Endothelial cell of umbilical vein (primary cell): ENCODE measurements around the gene TMPRSS15. TPM values are rescaled to one million over a fixed set of nuclear protein-coding genes. Genes with fewer than 3 reads are reported as not detected.

Experiments used
- BruUV-seq: library from RNA; stranded (reverse); fragments of 400-500 nt; replicated peaks from 2 replicates; lab custom pipeline; 2021; lab: Mats Ljungman, UMichigan
- CTCF ChIA-PET: fragments of 300-600, 350-600 bp; sonication (Branson Sonifier 250); formaldehyde crosslinking; loops from one replicate; lab custom pipeline; 2021; ENCODE audit warnings: antibody characterized with exemption, inconsistent platforms; lab: Charles Lee
- POLR2A ChIA-PET: fragments of 300-600, 350-600 bp; sonication (Branson Sonifier 250); formaldehyde crosslinking; loops from one replicate; lab custom pipeline; 2021; ENCODE audit warnings: antibody characterized with exemption, inconsistent platforms; lab: Charles Lee
- DNase-seq: peaks from one replicate; pipeline ENCODE4 v3.0.0-alpha.2; 2011; ENCODE audit warnings: low read depth, low spot score
- FAIRE-seq: peaks from 2 replicates; lab custom pipeline; 2011; peaks lifted over from hg19 to GRCh38; lab: Jason Lieb, UNC
- H2AFZ ChIP-seq: 2 replicates; pipeline ENCODE4 v1.6.0; 2012; ENCODE audit warnings: low read depth, low read length, control low read depth, inconsistent platforms
- H3K27ac ChIP-seq: 2 replicates; pipeline ENCODE4 v1.5.1; 2011; ENCODE audit warnings: low read depth, mild to moderate bottlenecking, control low read depth, low read length, moderate library complexity; ENCODE audit not compliant: insufficient read depth
- H3K27me3 ChIP-seq, 2 experiments: 2 replicates each; pipeline versions ENCODE4 v1.6.0 to v1.6.1; 2011; ENCODE audit warnings: low read length in 2 of 2, mixed read lengths in 1 of 2; ENCODE audit not compliant: control insufficient read depth in 2 of 2, insufficient read depth in 2 of 2
- H3K36me3 ChIP-seq, 2 experiments: 2 replicates in 1 of 2; 3 replicates in 1 of 2; pipeline ENCODE4 v1.5.1; 2011; ENCODE audit warnings: low read length in 2 of 2, mild to moderate bottlenecking in 1 of 2, moderate library complexity in 1 of 2; ENCODE audit not compliant: control insufficient read depth in 2 of 2, insufficient read depth in 2 of 2; ENCODE audit errors: extremely low read depth in 1 of 2
- H3K4me1 ChIP-seq: 3 replicates; pipeline ENCODE4 v1.5.1; 2011; ENCODE audit warnings: mild to moderate bottlenecking, low read length; ENCODE audit not compliant: control insufficient read depth, insufficient read depth; ENCODE audit errors: extremely low read depth
- H3K4me2 ChIP-seq: 2 replicates; pipeline ENCODE4 v1.6.1; 2011; ENCODE audit warnings: low read length, control low read depth, mixed read lengths; ENCODE audit not compliant: insufficient read depth
- H3K4me3 ChIP-seq, 3 experiments: fragments of 200-600 bp in 1 of 3; sonication (generic), shearing (Covaris generic) in 1 of 3; replicated peaks in 1 of 3; 2 replicates each; pipeline ENCODE4 v1.5.1; 2011 to 2016; ENCODE audit warnings: control low read depth in 3 of 3, low read length in 3 of 3, mild to moderate bottlenecking in 2 of 3, inconsistent platforms in 1 of 3, low read depth in 1 of 3, moderate library complexity in 1 of 3; ENCODE audit not compliant: insufficient read depth in 1 of 3
- H3K79me2 ChIP-seq: 2 replicates; pipeline ENCODE4 v1.6.0; 2012; ENCODE audit warnings: low read length, inconsistent platforms; ENCODE audit not compliant: control insufficient read depth, insufficient read depth
- H3K9ac ChIP-seq: replicated peaks from 2 replicates; pipeline ENCODE3; 2011; ENCODE audit warnings: low read length, control low read depth; ENCODE audit not compliant: insufficient read depth; ENCODE audit errors: extremely low read depth
- H3K9me1 ChIP-seq: replicated peaks from 3 replicates; pipeline ENCODE4 v1.6.0; 2011; ENCODE audit warnings: mild to moderate bottlenecking, low read length; ENCODE audit not compliant: control insufficient read depth, insufficient read depth; ENCODE audit errors: extremely low read depth
- H3K9me3 ChIP-seq: replicated peaks from 2 replicates; pipeline ENCODE4 v1.5.1; 2012; ENCODE audit warnings: low read length, inconsistent platforms; ENCODE audit not compliant: control insufficient read depth, insufficient read depth
- H4K20me1 ChIP-seq: replicated peaks from 2 replicates; pipeline ENCODE3; 2011; ENCODE audit warnings: mild to moderate bottlenecking, low read length; ENCODE audit not compliant: control insufficient read depth, insufficient read depth; ENCODE audit errors: extremely low read depth
- EZH2 ChIP-seq: IDR thresholded peaks from 2 replicates; pipeline ENCODE4 v1.6.1; 2012; ENCODE audit warnings: borderline replicate concordance, low read depth, mild to moderate bottlenecking, moderate library complexity, low read length, inconsistent platforms; ENCODE audit not compliant: severe bottlenecking
- FOS ChIP-seq: IDR thresholded peaks from 2 replicates; pipeline ENCODE4 v1.6.1; 2011; ENCODE audit warnings: mild to moderate bottlenecking, low read length, moderate library complexity, borderline replicate concordance; ENCODE audit not compliant: insufficient read depth
- GATA2 ChIP-seq: IDR thresholded peaks from 2 replicates; pipeline ENCODE4 v1.7.0; 2011; ENCODE audit warnings: low read depth, mild to moderate bottlenecking, moderate library complexity, mixed read lengths, low read length; ENCODE audit not compliant: insufficient read length, insufficient read depth
- JUN ChIP-seq: IDR thresholded peaks from 2 replicates; pipeline ENCODE4 v1.6.1; 2011; ENCODE audit warnings: borderline replicate concordance, low read depth; ENCODE audit not compliant: insufficient read length, insufficient read depth
- MYC ChIP-seq: IDR thresholded peaks from one replicate; pipeline ENCODE4 v1.6.1; 2011; ENCODE audit warnings: mild to moderate bottlenecking, low read depth, low read length
- POLR2A ChIP-seq: IDR thresholded peaks from 2 replicates; pipeline ENCODE4 v1.6.1; 2012; ENCODE audit warnings: low read depth, mild to moderate bottlenecking, control low read depth, low read length
- POLR2AphosphoS5 ChIP-seq: IDR thresholded peaks from 2 replicates; pipeline ENCODE4 v1.6.1; 2012; ENCODE audit warnings: low read depth, mild to moderate bottlenecking, control low read depth, low read length, moderate library complexity; ENCODE audit not compliant: insufficient read depth
- dilution Hi-C: fragments of 300-500 bp; cut with MboI; formaldehyde crosslinking; loops from one replicate; pipeline ENCODE4 v1.15.0; 2019; ENCODE audit warnings: low sequenced_read_pairs; ENCODE audit not compliant: extremely low pct_ligation_motif_present
- intact Hi-C: fragments of 100-400 bp; cut with micrococcal nuclease; formaldehyde crosslinking; loops from one replicate; pipeline ENCODE4 v1.10.0; 2022
- polyA plus RNA-seq, 4 experiments: library from polyadenylated mRNA; depleted of rRNA in 3 of 4; stranded (reverse) in 3 of 4; unstranded in 1 of 4; fragments of >200 nt; gene quantifications; 2 replicates each; pipeline versions ENCODE4 v1.2.1 to v1.2.3, GENCODE V29; 2011 to 2012; ENCODE audit warnings: missing spikeins in 1 of 4
- total RNA-seq: library from RNA; stranded (reverse); gene quantifications from 2 replicates; pipeline ENCODE4 v1.2.3, GENCODE V29; 2021
- TF ChIP-seq, protein P1 (sequence below): IDR thresholded peaks from 2 replicates; pipeline ENCODE4 v1.6.1; 2011; ENCODE audit not compliant: insufficient read depth, insufficient read length
- TF ChIP-seq, protein P2 (sequence below), 2 donors: IDR thresholded peaks; 1 replicate in 1 of 2; 2 replicates in 1 of 2; pipeline ENCODE4 v1.5.1; 2011; ENCODE audit warnings: low read length in 2 of 2, mild to moderate bottlenecking in 2 of 2, moderate library complexity in 2 of 2, control low read depth in 1 of 2, inconsistent platforms in 1 of 2, low read depth in 1 of 2; ENCODE audit not compliant: insufficient read depth in 1 of 2; ENCODE audit errors: extremely low read depth in 1 of 2

Gene TMPRSS15
- total and polyA plus RNA-seq, 2 donors (not counting 3 experiments of a cell fraction or from before 2014, with no cell fraction given), result not detected

DNA sequence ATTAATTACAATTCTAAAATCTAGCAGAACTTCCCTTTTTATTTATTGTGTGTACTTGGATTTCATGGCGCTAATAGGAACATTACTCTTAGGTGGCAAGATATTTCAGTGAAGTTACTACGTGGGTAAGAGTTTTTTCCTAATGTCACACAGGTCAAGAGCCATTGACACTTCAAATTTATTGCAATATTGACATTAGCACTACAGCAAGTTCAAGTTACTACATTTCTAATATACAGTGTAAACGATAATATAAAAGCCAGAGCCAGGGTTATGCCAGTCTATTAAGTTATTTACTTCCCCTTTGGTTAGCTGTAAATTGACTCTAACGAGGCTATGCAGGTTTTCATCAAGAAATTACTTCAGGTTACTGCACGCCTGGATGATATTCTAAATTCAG is 129.2 kb downstream of the TMPRSS15 start:
- FAIRE-seq (no peak), DNase-seq (no peak)
- no TSS peak for BruUV-seq
- Histone ChIP-seq H3K9me3 (no peaks in the 10 kb centered on the region), H3K27me3 (no peaks in the 10 kb centered on the region), H3K4me1 (no peaks in the 10 kb centered on the region), H3K9me1 (no peaks in the 10 kb centered on the region), H3K36me3 (no peaks in the 10 kb centered on the region), H3K4me2 (no peak overlapping the region), H3K9ac (no peak overlapping the region), H3K79me2 (no peaks in the 10 kb centered on the region), H3K27ac (no peak overlapping the region), H2AFZ (no peak overlapping the region), H4K20me1 (no peaks in the 10 kb centered on the region), H3K4me3 (no peak overlapping the region)
- TF ChIP-seq, protein P1, sequence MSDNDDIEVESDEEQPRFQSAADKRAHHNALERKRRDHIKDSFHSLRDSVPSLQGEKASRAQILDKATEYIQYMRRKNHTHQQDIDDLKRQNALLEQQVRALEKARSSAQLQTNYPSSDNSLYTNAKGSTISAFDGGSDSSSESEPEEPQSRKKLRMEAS, result no peak
- TF ChIP-seq MYC (no peak), JUN (no peak), EZH2 (no peak), GATA2 (no peak), POLR2A (no peak)
- CTCF ChIA-PET, result interaction anchor here (1.8 kb wide), 1 partner anchor 233 kb away, joined by 7 read pairs; no protein-coding TSS in a partner anchor
- dilution Hi-C loops (no loop called here), intact Hi-C loops (no loop called here)
- POLR2A ChIA-PET, result no interaction called here

DNA sequence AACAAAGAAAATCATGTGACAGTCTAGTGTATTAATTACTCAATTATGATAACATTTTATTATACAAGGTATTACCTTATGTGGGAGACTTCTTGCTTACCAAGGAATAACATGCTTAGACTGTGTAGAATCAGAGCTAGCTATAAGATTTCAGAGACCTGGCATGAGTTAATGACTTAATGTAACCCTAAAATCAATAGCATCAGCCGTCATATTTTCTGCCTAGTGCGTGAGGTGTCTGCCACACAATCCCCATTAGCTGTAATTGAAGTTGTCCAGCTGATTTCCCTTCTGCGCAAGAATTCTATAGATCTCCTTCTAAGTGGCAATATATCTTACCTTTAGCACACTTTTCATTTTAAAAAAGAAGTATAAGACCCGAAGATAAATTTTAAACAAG is 130.2 kb downstream of the TMPRSS15 start:
- intact Hi-C loops, result no loop called here

More for the DNA sequence above, 130.2 kb downstream of the TMPRSS15 start:
- Histone ChIP-seq H3K9me3 (no peaks in the 10 kb centered on the region), H4K20me1 (no peaks in the 10 kb centered on the region), H3K79me2 (no peaks in the 10 kb centered on the region), H3K4me2 (no peak overlapping the region), H3K27me3 (no peaks in the 10 kb centered on the region), H3K9me1 (no peaks in the 10 kb centered on the region), H3K4me1 (no peaks in the 10 kb centered on the region), H2AFZ (no peak overlapping the region), H3K9ac (no peak overlapping the region), H3K27ac (no peak overlapping the region), H3K4me3 (no peak overlapping the region), H3K36me3 (no peaks in the 10 kb centered on the region)
- ChIA-PET CTCF (interaction anchor here (1.8 kb wide), 1 partner anchor 232 kb away, joined by 7 read pairs; no protein-coding TSS in a partner anchor), POLR2A (no interaction called here)
- BruUV-seq, result no TSS peak
- TF ChIP-seq GATA2, result no peak
- TF ChIP-seq, protein P2, sequence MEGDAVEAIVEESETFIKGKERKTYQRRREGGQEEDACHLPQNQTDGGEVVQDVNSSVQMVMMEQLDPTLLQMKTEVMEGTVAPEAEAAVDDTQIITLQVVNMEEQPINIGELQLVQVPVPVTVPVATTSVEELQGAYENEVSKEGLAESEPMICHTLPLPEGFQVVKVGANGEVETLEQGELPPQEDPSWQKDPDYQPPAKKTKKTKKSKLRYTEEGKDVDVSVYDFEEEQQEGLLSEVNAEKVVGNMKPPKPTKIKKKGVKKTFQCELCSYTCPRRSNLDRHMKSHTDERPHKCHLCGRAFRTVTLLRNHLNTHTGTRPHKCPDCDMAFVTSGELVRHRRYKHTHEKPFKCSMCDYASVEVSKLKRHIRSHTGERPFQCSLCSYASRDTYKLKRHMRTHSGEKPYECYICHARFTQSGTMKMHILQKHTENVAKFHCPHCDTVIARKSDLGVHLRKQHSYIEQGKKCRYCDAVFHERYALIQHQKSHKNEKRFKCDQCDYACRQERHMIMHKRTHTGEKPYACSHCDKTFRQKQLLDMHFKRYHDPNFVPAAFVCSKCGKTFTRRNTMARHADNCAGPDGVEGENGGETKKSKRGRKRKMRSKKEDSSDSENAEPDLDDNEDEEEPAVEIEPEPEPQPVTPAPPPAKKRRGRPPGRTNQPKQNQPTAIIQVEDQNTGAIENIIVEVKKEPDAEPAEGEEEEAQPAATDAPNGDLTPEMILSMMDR (IDR thresholded peaks at IDR 0.05; ENCODE audit: extremely low read depth in 1 of 2, insufficient read depth in 1 of 2, low read depth in 1 of 2, low read length in 2 of 2), result no peak
- no peak for TF ChIP-seq FOS
- no peak for TF ChIP-seq EZH2
- no peak for TF ChIP-seq POLR2A
- no peak for TF ChIP-seq JUN
- TF ChIP-seq, protein P1, result no peak
- TF ChIP-seq POLR2AphosphoS5, result no peak
- TF ChIP-seq MYC, result no peak
- FAIRE-seq (no peak), DNase-seq (no peak)
- dilution Hi-C loops, result no loop called here
